Hematopoietic multipotent progenitor cell treated with erythropoietin and hydrocortisone succinate and interleukin-3 and kit ligand, for 17 days (in vitro differentiated cells): ENCODE data around the gene ASTN2.

Source experiments
- DNase-seq: peaks from one replicate; pipeline ENCODE4 v3.0.0-alpha.2; 2015; ENCODE audit warnings: low spot score

ASTN2 gene

GRCh38 chr9:116800885-116801284 is 614.0 kb downstream of the ASTN2 start:
- DNase-seq: no peak

GRCh38 chr9:116800074-116800473 is 614.8 kb downstream of the ASTN2 start:
- no peak for DNase-seq

DNA sequence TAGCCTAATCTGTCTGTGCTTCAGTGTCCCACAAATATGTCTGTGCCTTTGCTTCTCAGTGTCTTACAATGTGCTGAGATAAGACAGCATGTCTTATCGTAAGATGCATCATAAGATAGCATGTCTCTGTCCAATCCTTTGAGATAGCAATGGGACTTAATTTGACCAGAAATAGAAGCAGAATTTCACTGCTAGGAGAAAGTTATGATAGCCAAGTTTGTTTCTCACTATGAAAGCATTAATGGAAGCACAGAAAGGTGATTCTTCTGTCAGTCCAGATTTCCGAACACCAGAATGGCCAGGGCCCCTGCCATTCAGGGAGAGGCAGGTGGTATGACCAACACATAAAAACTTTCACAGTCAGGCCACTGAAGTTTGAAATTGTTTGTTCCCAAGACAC is 616.3 kb downstream of the ASTN2 start:
- no peak for DNase-seq

DNA sequence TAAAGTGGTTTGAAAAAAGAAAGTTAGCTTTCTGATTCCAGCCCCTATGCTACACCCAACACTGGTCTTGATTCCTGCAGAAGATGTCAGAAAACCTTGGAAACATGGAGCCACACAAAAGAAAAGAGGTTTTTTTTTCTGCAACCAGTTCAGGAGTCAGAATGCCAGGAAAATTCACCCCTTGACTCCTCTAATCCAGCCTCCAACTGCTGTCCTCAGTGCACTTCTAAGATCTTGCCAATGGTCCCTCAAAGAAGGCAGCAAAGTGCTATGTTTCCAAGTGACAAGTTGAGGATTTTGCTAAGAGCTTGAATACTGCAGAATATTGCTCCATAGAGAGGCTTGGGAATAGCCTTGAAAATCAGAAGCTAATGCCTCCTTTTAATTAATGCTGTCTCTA is 617.6 kb downstream of the ASTN2 start:
- no peak for DNase-seq

GRCh38 chr9:116796669-116797068 is 618.2 kb downstream of the ASTN2 start:
- DNase-seq: no peak

DNA sequence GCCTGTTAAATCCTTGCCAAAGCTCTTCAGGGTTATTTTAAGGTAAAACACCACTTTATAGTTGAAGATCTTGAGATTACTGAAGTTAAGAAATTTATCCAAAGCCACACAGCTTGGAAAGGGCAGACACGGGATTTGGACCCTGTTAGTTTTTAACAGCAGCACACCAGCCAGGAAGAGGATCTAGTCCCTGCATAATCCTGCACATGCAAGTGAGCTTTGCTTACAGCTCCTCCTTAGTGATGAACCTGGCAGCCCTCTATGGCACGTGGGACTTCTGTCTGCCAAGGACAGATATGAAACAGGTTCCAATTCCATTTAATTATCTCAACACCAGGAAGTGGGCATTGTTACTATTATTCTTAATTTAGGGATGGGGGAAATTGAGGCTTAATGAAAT is 619.0 kb downstream of the ASTN2 start:
- no peak for DNase-seq

- DNase-seq: no peak
These were observed 622.6 kb downstream of the ASTN2 start for GRCh38 chr9:116792271-116792670.

DNA sequence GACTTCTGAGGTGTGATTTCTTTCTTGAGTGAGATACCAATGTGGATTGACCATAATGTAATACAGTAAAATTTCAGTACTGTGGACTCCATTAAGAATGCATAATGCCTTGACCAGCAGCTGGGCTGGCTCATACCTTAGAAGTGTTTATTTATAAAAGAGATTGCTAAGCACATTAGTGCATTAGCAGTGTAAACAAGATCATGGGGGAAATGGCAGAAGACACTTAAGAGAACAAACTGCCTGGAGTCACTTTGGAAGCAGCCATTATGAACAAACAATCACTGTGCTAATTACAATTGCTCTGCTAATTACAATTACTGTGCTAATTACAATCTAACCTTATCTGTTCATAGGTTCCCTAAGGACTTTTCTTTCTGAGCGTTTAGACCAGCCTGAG is 623.5 kb downstream of the ASTN2 start:
- no peak for DNase-seq

GRCh38 chr9:116789081-116789480 is 625.8 kb downstream of the ASTN2 start:
- DNase-seq: no peak

- no peak for DNase-seq
These were observed 628.1 kb downstream of the ASTN2 start for GRCh38 chr9:116786737-116787136.

DNA sequence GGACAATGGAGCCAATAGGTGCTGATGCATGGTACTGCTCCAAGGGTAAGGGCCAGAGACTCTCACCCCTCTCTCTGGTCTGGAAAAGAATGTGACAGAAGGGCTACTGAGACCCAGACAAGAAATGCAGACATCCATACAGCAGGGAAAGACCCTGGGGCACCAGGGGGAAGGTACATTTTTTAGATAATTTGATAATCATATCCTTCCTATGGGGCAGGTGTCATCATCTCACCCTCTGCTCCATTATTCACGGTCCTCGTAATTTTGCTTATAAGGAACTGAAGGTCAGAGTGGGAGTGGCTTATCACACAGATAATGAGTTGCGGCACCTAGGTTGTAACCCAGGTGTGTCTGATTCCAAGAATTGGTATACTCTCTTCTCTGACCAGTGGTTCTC is 637.7 kb downstream of the ASTN2 start:
- no peak for DNase-seq

DNA sequence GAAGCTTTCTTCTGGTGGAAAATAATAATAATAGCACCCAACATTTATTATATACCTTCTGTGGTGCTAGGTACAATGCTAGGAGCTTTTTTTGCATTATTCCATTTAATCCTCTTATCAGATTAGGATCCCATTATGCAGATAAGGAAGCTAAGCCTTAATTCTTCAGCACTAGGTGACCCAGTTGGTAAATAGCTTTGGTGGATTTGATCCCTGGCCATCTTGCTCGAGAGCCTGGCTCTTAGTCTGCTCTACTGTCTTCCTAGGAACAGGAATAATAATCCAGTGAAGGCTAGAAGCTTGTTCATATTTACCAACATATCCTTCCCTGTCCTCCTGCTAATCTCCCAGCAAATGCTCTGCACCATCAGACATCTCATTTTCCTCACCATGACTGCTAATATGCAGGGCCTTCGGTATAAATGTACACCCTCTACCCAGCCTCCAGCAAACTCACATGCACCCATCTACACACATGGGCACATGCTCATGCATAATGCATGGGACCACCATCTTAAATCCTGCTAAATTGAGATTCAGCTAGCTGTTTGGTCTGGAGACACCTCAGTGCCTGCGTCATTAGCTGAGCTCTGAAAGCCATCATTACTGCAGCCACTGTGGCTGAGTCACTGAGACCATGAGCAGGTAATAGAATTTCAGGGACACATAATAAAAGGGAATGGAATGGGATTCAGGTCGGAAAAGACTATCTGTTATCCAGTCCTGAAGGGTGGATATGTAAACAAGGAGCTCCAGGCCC is 640.3 kb downstream of the ASTN2 start:
- no peak for DNase-seq

- no peak for DNase-seq
These were observed 647.6 kb downstream of the ASTN2 start for GRCh38 chr9:116767219-116767618.

GRCh38 chr9:116765011-116765410 is 649.8 kb downstream of the ASTN2 start:
- DNase-seq: no peak

DNA sequence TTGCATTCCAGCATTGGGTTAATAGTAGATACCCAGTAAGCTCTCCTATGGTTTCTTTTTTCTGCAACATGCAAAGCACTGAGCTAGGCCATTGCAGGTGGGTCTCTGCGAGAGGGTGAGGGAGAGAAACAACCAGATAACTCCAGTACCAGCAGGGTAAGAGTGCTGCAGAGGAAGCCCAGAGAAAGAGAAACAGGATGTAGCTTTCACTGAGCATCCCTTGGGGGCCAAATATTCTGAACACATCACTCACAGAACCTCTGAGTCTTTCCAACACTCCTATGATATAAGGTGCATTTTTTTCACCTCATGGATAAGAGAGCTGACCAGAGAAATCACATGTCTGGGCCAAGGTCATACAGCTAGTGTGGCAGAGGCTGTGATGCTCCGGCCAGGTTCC is 651.1 kb downstream of the ASTN2 start:
- DNase-seq: no peak

- DNase-seq: no peak
These were observed 654.2 kb downstream of the ASTN2 start for GRCh38 chr9:116760636-116761035.

- no peak for DNase-seq
These were observed 657.8 kb downstream of the ASTN2 start for GRCh38 chr9:116757030-116757429.

GRCh38 chr9:116753389-116753788 is 661.5 kb downstream of the ASTN2 start:
- no peak for DNase-seq

DNA sequence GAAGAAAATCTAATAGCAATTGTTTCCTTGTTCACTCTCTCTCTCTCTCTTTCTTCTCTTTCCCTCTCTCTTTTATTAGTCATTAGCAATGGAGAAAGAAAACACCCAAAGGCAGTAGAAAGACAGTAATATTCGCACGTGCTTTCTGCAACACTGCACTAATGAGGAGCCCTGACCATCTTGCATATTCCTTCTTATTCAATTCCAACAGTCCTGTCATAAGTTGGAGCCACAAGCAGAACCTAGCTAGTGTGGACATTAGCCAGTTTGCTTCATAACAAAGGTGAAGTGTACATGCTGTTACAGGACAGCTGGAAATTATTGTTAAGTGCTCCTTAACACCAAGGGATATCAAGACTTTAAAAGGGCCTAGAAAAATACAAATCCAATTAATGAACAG is 664.3 kb downstream of the ASTN2 start:
- DNase-seq: no peak

DNA sequence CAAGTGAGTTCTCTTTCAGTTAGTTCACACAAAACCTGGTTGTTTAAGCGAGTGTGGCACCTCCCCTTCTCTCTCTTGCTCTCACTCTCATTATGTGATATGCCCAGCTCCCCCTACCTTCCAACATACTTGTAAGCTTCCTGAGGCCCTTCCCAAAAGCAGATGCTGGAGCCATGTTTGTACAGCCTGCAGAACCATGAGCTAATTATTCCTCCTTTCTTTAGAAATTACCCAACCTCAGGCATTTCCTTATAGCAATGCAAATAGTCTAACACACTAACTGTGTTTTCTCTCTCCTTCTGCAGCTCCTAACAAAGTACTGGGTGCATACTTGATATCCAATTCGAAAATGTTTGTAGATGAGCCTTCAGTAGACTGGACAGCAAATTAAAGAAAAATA is 665.1 kb downstream of the ASTN2 start:
- DNase-seq: no peak

- no peak for DNase-seq
These were observed 665.7 kb downstream of the ASTN2 start for GRCh38 chr9:116749176-116749575.

- DNase-seq: no peak
These were observed 673.1 kb downstream of the ASTN2 start for GRCh38 chr9:116741742-116742141.

DNA sequence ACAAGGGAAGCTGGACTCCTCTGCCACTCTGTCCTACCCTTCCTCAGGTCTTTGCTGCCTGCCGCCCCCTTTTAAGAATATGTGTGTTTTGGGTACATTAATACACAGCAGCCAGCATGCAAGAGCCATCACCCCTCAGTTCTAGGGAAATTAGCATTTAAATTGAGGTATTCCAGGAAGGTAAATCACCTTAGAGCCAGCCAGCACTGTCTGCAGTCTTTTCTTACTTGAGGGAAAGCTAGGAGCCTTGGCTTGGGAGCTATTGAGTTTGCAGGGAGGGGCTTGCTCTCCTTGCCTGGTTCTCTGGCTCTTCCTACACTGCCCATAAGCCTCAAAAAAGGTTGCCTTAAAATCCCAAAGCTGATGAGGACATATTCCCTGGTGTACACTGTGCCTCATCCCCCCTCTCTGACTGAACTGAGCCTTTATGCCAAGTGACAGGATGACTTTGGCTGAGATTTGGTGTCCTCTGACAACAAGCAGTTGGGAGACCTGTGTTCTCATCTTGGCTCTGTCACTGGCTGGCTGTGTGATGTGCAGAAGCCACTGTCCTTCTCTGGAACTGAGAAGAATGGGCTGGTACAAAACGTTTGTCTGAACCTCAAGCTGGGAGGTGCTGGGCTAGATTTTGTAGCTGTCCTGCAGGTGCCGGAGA is 673.6 kb downstream of the ASTN2 start:
- DNase-seq: no peak

DNA sequence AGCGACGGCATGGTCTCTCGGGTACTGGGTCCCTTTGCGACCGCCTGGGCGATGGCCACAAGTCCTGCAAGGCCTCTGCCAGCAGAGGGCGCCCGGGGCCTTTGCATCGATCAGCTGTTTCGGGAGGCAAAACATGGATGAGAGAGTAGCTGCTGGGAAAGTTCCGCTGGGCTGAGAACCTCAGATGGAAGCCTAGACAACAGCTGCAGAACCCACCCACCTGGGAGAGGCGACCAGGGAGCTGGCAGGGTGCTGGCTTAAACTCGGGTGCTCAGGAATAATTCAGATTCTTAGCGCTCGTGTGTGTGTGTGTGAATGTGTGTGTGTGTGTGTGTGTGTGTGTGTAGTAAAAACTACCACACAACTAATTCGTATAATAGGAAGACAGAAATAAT is 677.7 kb downstream of the ASTN2 start:
- peak; percentile 36 for DNase-seq
